SK-N-SH (cell line): ENCODE data around the gene C4B. TPM values are rescaled to one million over a fixed set of nuclear protein-coding genes. Genes with fewer than 3 reads are reported as not detected.

Experiments
- CTCF ChIA-PET: fragments of 300-600, 350-600 bp; formaldehyde crosslinking; extraction: SDS; loops from one replicate; lab custom pipeline; 2021; lab: Yijun Ruan, JAX
- POLR2A ChIA-PET: fragments of 350-600 bp; sonication (Branson Sonifier 250); formaldehyde crosslinking; extraction: SDS; loops from one replicate; lab custom pipeline; 2020; ENCODE audit warnings: antibody characterized with exemption, inconsistent platforms; lab: Yijun Ruan, JAX
- DNase-seq: peaks from one replicate; pipeline ENCODE4 v3.0.0; 2012
- H2AFZ ChIP-seq: fragments of 200-600 bp; sonication (generic); 2 replicates; pipeline ENCODE4 v1.8.1; 2016; ENCODE audit warnings: antibody characterized with exemption, mild to moderate bottlenecking, low read depth
- H3F3A ChIP-seq: fragments of 200-600 bp; sonication (generic); replicated peaks from 2 replicates; pipeline ENCODE3; 2016; ENCODE audit warnings: antibody characterized with exemption, mild to moderate bottlenecking; ENCODE audit not compliant: insufficient read depth
- H3K27ac ChIP-seq, 2 experiments: fragments of 200-500 bp in 1 of 2; fragments of 200-600 bp in 1 of 2; sonication (Bioruptor generic) in 1 of 2; sonication (generic), shearing (Covaris generic) in 1 of 2; 2 replicates each; pipeline versions ENCODE4 v1.5.1 to v1.6.1; 2014 to 2016; ENCODE audit warnings: low read depth in 2 of 2, inconsistent platforms in 1 of 2, low read length in 1 of 2, mild to moderate bottlenecking in 1 of 2, mixed read lengths in 1 of 2
- H3K27me3 ChIP-seq: fragments of 200-600 bp; sonication (generic), shearing (Covaris generic); 2 replicates; pipeline ENCODE4 v1.6.1; 2016; ENCODE audit warnings: mixed run types; ENCODE audit not compliant: insufficient read depth
- H3K36me3 ChIP-seq, 2 experiments: fragments of 200-500 bp in 1 of 2; fragments of 200-600 bp in 1 of 2; sonication (Bioruptor generic) in 1 of 2; sonication (generic) in 1 of 2; replicated peaks in 1 of 2; 2 replicates each; pipeline versions ENCODE3 to v1.5.1; 2014 to 2016; ENCODE audit warnings: low read length in 1 of 2, mild to moderate bottlenecking in 1 of 2; ENCODE audit not compliant: insufficient read depth in 2 of 2, control insufficient read depth in 1 of 2
- H3K4me1 ChIP-seq, 2 experiments: fragments of 200-500 bp in 1 of 2; fragments of 200-600 bp in 1 of 2; sonication (Bioruptor generic) in 1 of 2; sonication (generic), shearing (Covaris generic) in 1 of 2; 2 replicates each; pipeline versions ENCODE4 v1.5.1 to v1.6.1; 2014 to 2016; ENCODE audit warnings: low read depth in 1 of 2, low read length in 1 of 2, mixed run types in 1 of 2; ENCODE audit not compliant: insufficient read depth in 2 of 2, control insufficient read depth in 1 of 2
- H3K4me2 ChIP-seq: fragments of 200-600 bp; sonication (generic), shearing (Covaris generic); 2 replicates; pipeline ENCODE4 v1.6.1; 2017; ENCODE audit warnings: mixed run types
- H3K4me3 ChIP-seq, 2 experiments: fragments of 200-500 bp in 1 of 2; fragments of 200-600 bp in 1 of 2; sonication (Bioruptor generic) in 1 of 2; sonication (generic), shearing (Covaris generic) in 1 of 2; 2 replicates each; pipeline versions ENCODE4 v1.5.1 to v1.8.1; 2014 to 2016; ENCODE audit warnings: low read depth in 2 of 2, inconsistent platforms in 1 of 2, low read length in 1 of 2, mild to moderate bottlenecking in 1 of 2, mixed read lengths in 1 of 2, moderate library complexity in 1 of 2
- H3K79me2 ChIP-seq: fragments of 200-600 bp; sonication (generic); 2 replicates; pipeline ENCODE4 v1.8.1; 2017; ENCODE audit warnings: mild to moderate bottlenecking; ENCODE audit not compliant: insufficient read depth
- H3K9ac ChIP-seq: fragments of 200-600 bp; sonication (generic); 2 replicates; pipeline ENCODE4 v1.6.1; 2017; ENCODE audit warnings: mixed run types
- H3K9me2 ChIP-seq: fragments of 200-600 bp; sonication (generic); 2 replicates; pipeline ENCODE4 v1.6.1; 2017; ENCODE audit warnings: mixed run types
- H3K9me3 ChIP-seq: fragments of 200-600 bp; sonication (generic); 2 replicates; pipeline ENCODE4 v1.6.1; 2017; ENCODE audit warnings: mixed run types, mild to moderate bottlenecking, moderate library complexity
- H4K20me1 ChIP-seq: fragments of 200-600 bp; sonication (generic); 2 replicates; pipeline ENCODE4 v1.6.1; 2017; ENCODE audit warnings: mild to moderate bottlenecking, mixed run types; ENCODE audit not compliant: insufficient read depth
- CHD2 ChIP-seq: fragments of 150-350 bp; IDR thresholded peaks from 2 replicates; pipeline ENCODE4 v1.6.1; 2018; ENCODE audit warnings: low read length; ENCODE audit not compliant: partially characterized antibody
- CTCF ChIP-seq: fragments of 200-600 bp; sonication (generic); IDR thresholded peaks from 2 replicates; pipeline ENCODE4 v1.6.1; 2017; ENCODE audit warnings: antibody characterized with exemption, mild to moderate bottlenecking, moderate library complexity
- ELF1 ChIP-seq: IDR thresholded peaks from 2 replicates; pipeline ENCODE4 v1.4.0; 2012
- EP300 ChIP-seq, 2 experiments: IDR thresholded peaks; 2 replicates each; pipeline versions ENCODE4 v1.4.0 to v1.6.1; 2012; ENCODE audit warnings: borderline replicate concordance in 1 of 2, low read depth in 1 of 2, low read length in 1 of 2
- FOSL2 ChIP-seq: IDR thresholded peaks from 2 replicates; pipeline ENCODE4 v1.4.0; 2012; ENCODE audit warnings: low read depth, mild to moderate bottlenecking, moderate library complexity, borderline replicate concordance
- GABPA ChIP-seq: IDR thresholded peaks from 2 replicates; pipeline ENCODE4 v1.4.0; 2012; ENCODE audit warnings: low read depth, mild to moderate bottlenecking
- GATA2 ChIP-seq: sonication (generic); formaldehyde crosslinking; IDR thresholded peaks from 2 replicates; pipeline ENCODE4 v1.5.0; 2020; ENCODE audit warnings: mild to moderate bottlenecking, missing genetic modification reagents
- JUND ChIP-seq: IDR thresholded peaks from 2 replicates; pipeline ENCODE4 v1.4.0; 2012
- NFIC ChIP-seq: IDR thresholded peaks from 2 replicates; pipeline ENCODE4 v1.4.0; 2012; ENCODE audit warnings: borderline replicate concordance
- NRF1 ChIP-seq: IDR thresholded peaks from 2 replicates; pipeline ENCODE4 v1.6.1; 2012; ENCODE audit warnings: low read depth, mild to moderate bottlenecking, low read length
- RAD21 ChIP-seq: IDR thresholded peaks from 2 replicates; pipeline ENCODE4 v1.6.1; 2012; ENCODE audit warnings: mild to moderate bottlenecking, low read length
- RCOR1 ChIP-seq: fragments of 150-350 bp; IDR thresholded peaks from 2 replicates; pipeline ENCODE4 v1.6.1; 2017; ENCODE audit warnings: antibody characterized with exemption, low read length
- RFX5 ChIP-seq: IDR thresholded peaks from 2 replicates; pipeline ENCODE4 v1.6.1; 2012; ENCODE audit warnings: mild to moderate bottlenecking, improper control_type of control experiment, low read length
- RXRA ChIP-seq: IDR thresholded peaks from 2 replicates; pipeline ENCODE4 v1.4.0; 2012; ENCODE audit warnings: low read depth, mild to moderate bottlenecking, borderline replicate concordance
- SIN3A ChIP-seq: IDR thresholded peaks from 2 replicates; pipeline ENCODE4 v1.6.1; 2012; ENCODE audit warnings: low read depth, mild to moderate bottlenecking, low read length, moderate library complexity, borderline replicate concordance
- TAF1 ChIP-seq: IDR thresholded peaks from 2 replicates; pipeline ENCODE4 v1.6.1; 2012; ENCODE audit warnings: low read depth, mild to moderate bottlenecking, low read length, moderate library complexity, borderline replicate concordance
- USF1 ChIP-seq: IDR thresholded peaks from 2 replicates; pipeline ENCODE4 v1.4.0; 2012; ENCODE audit warnings: low read depth, borderline replicate concordance
- YY1 ChIP-seq: IDR thresholded peaks from 2 replicates; pipeline ENCODE4 v1.4.0; 2012; ENCODE audit warnings: low read depth, mild to moderate bottlenecking
- WGBS: methylation state at CpG from one replicate; pipeline ENCODE4 v1.1.6; 2017; ENCODE audit warnings: low lambda C conversion rate; 5-methylcytosine and 5-hydroxymethylcytosine counted together
- polyA plus RNA-seq, 3 experiments: library from polyadenylated mRNA; depleted of rRNA; stranded (reverse); fragments of >200 nt; gene quantifications; 2 replicates each; pipeline ENCODE4 v1.2.3, GENCODE V29; 2012
- TF ChIP-seq, protein P1 (sequence below): IDR thresholded peaks from 2 replicates; pipeline ENCODE4; 2012
- TF ChIP-seq, protein P2 (sequence below): IDR thresholded peaks from 2 replicates; pipeline ENCODE4 v1.6.1; 2012; ENCODE audit warnings: mild to moderate bottlenecking, low read depth, low read length, moderate library complexity

C4B gene
- polyA plus RNA-seq, 1 of the 3 experiments (the other 2 are of a cell fraction) = 10.9 TPM

GRCh38 chr6:32073101-32073500 lies 58.5 kb downstream of the C4B start:
- H3K27me3 ChIP-seq = no peaks in the 10 kb centered on the region; the same call in 1 of the 2 replicates
- no peaks in the 10 kb centered on the region for H3K9me2 ChIP-seq
- H3K9ac ChIP-seq = no peak overlapping the region
- H3F3A ChIP-seq = no peaks in the 10 kb centered on the region
- CTCF ChIA-PET = interaction anchor here (1.0 to 1.3 kb wide), 2 partner anchors 15 to 25 kb away, joined by 3 to 5 read pairs; no protein-coding TSS in a partner anchor
- no peak overlapping the region for H3K4me2 ChIP-seq
- no peaks in the 10 kb centered on the region for H3K9me3 ChIP-seq
- H4K20me1 ChIP-seq = no peaks in the 10 kb centered on the region
- no peak for TF ChIP-seq FOSL2
- no peak for TF ChIP-seq RCOR1
- TF ChIP-seq NRF1 = no peak
- no peak for TF ChIP-seq RXRA
- TF ChIP-seq USF1 = no peak
- no peak for TF ChIP-seq TAF1
- TF ChIP-seq GABPA = no peak
- no peak for TF ChIP-seq CHD2
- TF ChIP-seq EP300 (IDR thresholded peaks at IDR 0.05; ENCODE audit: borderline replicate concordance in 1 of 2, low read depth in 1 of 2, low read length in 1 of 2) = no peak
- no peak overlapping the region for H3K4me3 ChIP-seq
- H3K27ac ChIP-seq = no peak overlapping the region
- no peaks in the 10 kb centered on the region for H3K36me3 ChIP-seq
- no peaks in the 10 kb centered on the region for H3K79me2 ChIP-seq
- POLR2A ChIA-PET = no interaction called here
- no peak for DNase-seq
- 70% methylated on average over 3 of the region's 3 CpGs for WGBS
- no peak overlapping the region for H2AFZ ChIP-seq
- H3K4me1 ChIP-seq = no peaks in the 10 kb centered on the region

DNA sequence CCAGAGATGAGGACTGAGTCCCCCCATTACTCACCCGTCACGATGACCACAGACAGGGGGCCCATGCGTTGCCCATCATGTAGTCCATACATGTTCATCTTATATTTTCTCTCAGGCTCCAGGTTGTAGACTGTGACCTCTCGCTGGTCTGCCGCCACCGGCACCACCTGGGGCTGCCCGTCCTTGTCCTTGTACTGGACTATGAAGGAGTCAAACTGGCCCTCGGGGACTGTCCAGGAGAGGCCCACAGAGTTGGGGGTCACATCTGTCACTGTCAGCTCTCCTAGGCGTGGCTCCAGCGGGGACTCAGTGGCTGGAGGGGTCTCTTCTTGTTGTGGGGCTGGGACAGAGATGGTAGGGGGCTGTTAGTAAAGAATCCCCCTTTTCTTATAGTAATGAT lies 59.0 kb downstream of the C4B start:
- H4K20me1 ChIP-seq = no peaks in the 10 kb centered on the region
- no peaks in the 10 kb centered on the region for H3K4me1 ChIP-seq
- no peaks in the 10 kb centered on the region for H3K36me3 ChIP-seq
- H3K9ac ChIP-seq = no peak overlapping the region
- no peak for DNase-seq
- no peak overlapping the region for H3K27ac ChIP-seq
- H3K4me2 ChIP-seq = no peak overlapping the region
- H3K9me2 ChIP-seq = no peaks in the 10 kb centered on the region
- H3K27me3 ChIP-seq = no peaks in the 10 kb centered on the region; the same call in 1 of the 2 replicates
- TF ChIP-seq USF1 = no peak
- TF ChIP-seq JUND = no peak
- no peak for TF ChIP-seq GATA2 (CRISPR knock-in tag)
- TF ChIP-seq FOSL2 = no peak
- TF ChIP-seq SIN3A = no peak
- no peak for TF ChIP-seq NFIC
- TF ChIP-seq, protein P1, sequence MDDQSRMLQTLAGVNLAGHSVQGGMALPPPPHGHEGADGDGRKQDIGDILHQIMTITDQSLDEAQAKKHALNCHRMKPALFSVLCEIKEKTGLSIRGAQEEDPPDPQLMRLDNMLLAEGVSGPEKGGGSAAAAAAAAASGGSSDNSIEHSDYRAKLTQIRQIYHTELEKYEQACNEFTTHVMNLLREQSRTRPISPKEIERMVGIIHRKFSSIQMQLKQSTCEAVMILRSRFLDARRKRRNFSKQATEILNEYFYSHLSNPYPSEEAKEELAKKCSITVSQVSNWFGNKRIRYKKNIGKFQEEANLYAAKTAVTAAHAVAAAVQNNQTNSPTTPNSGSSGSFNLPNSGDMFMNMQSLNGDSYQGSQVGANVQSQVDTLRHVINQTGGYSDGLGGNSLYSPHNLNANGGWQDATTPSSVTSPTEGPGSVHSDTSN = no peak
- TF ChIP-seq GABPA = no peak
- no peak for TF ChIP-seq RCOR1
- TF ChIP-seq, protein P2, sequence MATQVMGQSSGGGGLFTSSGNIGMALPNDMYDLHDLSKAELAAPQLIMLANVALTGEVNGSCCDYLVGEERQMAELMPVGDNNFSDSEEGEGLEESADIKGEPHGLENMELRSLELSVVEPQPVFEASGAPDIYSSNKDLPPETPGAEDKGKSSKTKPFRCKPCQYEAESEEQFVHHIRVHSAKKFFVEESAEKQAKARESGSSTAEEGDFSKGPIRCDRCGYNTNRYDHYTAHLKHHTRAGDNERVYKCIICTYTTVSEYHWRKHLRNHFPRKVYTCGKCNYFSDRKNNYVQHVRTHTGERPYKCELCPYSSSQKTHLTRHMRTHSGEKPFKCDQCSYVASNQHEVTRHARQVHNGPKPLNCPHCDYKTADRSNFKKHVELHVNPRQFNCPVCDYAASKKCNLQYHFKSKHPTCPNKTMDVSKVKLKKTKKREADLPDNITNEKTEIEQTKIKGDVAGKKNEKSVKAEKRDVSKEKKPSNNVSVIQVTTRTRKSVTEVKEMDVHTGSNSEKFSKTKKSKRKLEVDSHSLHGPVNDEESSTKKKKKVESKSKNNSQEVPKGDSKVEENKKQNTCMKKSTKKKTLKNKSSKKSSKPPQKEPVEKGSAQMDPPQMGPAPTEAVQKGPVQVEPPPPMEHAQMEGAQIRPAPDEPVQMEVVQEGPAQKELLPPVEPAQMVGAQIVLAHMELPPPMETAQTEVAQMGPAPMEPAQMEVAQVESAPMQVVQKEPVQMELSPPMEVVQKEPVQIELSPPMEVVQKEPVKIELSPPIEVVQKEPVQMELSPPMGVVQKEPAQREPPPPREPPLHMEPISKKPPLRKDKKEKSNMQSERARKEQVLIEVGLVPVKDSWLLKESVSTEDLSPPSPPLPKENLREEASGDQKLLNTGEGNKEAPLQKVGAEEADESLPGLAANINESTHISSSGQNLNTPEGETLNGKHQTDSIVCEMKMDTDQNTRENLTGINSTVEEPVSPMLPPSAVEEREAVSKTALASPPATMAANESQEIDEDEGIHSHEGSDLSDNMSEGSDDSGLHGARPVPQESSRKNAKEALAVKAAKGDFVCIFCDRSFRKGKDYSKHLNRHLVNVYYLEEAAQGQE = no peak
- no peak for TF ChIP-seq RFX5
- no peak for TF ChIP-seq EP300 (IDR thresholded peaks at IDR 0.05; ENCODE audit: borderline replicate concordance in 1 of 2, low read depth in 1 of 2, low read length in 1 of 2)
- TF ChIP-seq CTCF = no peak
- no peak for TF ChIP-seq YY1
- no peak for TF ChIP-seq RAD21
- TF ChIP-seq ELF1 = no peak
- no peaks in the 10 kb centered on the region for H3K79me2 ChIP-seq
- H3K4me3 ChIP-seq = no peak overlapping the region
- WGBS = 77% methylated on average over 10 of the region's 10 CpGs
- CTCF ChIA-PET = interaction anchor here (1.0 to 1.3 kb wide), 2 partner anchors 15 to 25 kb away, joined by 3 to 5 read pairs; no protein-coding TSS in a partner anchor
- POLR2A ChIA-PET = no interaction called here
- no peaks in the 10 kb centered on the region for H3F3A ChIP-seq
- H2AFZ ChIP-seq = no peak overlapping the region
- no peaks in the 10 kb centered on the region for H3K9me3 ChIP-seq
